MM.1S (cell line): ENCODE data around the gene DVL1.

Experiments used
- EZH2phosphoT487 ChIP-seq: fragments of 300-600 bp; sonication (generic); IDR thresholded peaks from 2 replicates; pipeline ENCODE4 v1.6.1; 2018; ENCODE audit warnings: antibody characterized with exemption, low read length
- TF ChIP-seq, protein P1 (sequence below): fragments of 300-600 bp; sonication (generic); IDR thresholded peaks from 2 replicates; pipeline ENCODE4 v1.5.1; 2016; ENCODE audit warnings: antibody characterized with exemption, low read length, mixed read lengths

DNA sequence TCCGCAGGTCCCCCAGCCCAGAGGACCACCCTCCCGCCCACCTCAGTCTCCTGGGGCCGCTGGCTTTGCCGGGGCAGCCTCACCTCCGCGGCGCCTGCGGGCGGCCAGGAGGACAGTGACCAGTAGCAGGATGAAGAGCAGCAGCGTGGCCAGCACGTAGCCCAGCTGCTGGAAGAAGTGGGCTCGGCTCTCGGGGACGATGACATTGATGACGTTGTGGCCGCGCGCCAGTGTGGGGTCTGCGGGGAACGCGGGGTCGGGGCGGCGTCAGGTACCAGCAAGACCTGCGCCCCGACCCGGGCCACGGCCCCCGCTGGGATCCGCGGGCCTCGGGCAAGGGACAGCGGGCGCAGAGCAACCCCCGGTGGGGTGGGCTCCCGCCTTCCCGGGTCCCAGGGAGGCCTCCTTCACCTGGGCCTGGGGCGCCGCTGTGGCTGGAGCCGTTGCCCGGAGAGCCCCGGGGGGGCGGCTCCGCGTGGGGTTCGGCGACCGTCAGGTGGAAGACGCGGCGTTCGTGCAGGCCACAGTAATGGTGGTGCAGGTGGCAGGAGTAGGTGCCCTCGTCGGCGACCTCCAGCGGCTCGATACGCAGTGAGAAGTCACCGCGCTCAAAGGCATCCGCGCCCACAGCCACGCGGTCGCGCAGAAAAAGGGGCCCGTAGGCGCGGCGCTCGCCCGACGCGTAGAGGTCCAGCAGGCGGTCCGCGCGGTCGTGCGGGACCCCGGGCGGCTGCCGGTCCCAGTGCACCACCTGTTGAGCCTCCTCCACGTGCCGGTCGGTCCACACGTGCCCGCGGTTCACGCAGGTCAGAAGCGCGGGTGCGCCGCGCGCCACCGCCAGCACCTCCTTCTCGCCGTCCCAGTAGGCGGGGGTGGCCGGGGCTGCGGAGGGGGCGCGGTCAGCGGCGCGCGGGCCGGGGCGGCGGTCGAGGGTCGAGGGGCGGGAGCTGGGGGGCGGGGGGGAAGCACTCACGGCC, 5.3 kb upstream of the DVL1 start:
- TF ChIP-seq, protein P1, sequence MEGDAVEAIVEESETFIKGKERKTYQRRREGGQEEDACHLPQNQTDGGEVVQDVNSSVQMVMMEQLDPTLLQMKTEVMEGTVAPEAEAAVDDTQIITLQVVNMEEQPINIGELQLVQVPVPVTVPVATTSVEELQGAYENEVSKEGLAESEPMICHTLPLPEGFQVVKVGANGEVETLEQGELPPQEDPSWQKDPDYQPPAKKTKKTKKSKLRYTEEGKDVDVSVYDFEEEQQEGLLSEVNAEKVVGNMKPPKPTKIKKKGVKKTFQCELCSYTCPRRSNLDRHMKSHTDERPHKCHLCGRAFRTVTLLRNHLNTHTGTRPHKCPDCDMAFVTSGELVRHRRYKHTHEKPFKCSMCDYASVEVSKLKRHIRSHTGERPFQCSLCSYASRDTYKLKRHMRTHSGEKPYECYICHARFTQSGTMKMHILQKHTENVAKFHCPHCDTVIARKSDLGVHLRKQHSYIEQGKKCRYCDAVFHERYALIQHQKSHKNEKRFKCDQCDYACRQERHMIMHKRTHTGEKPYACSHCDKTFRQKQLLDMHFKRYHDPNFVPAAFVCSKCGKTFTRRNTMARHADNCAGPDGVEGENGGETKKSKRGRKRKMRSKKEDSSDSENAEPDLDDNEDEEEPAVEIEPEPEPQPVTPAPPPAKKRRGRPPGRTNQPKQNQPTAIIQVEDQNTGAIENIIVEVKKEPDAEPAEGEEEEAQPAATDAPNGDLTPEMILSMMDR: no peak
- no peak for TF ChIP-seq EZH2phosphoT487
